Muscle of back (tissue), 11 donors: Measurements from ENCODE around the gene MGAT5B. TPM values are rescaled to one million over a fixed set of nuclear protein-coding genes. Genes with fewer than 3 reads are reported as not detected.
"Not testable (repeated sequence)": the region's sequence is repeated elsewhere in the genome, so short reads cannot be mapped to it uniquely, and the experiment has no call there.

Source experiments
- DNase-seq, 3 donors: peaks; one replicate each; pipeline versions ENCODE4 v3.0.0 to v3.0.0-alpha.2; 2013
- polyA plus RNA-seq, 10 donors: library from polyadenylated mRNA; unstranded; fragments of 120-200 nt; gene quantifications; one replicate each; pipeline ENCODE4 v1.2.1, GENCODE V29; 2013; ENCODE audit not compliant: insufficient read length in 10 of 10

MGAT5B gene
- polyA plus RNA-seq, 10 donors = 0.27 to 1.1 (median 0.70) TPM

DNA sequence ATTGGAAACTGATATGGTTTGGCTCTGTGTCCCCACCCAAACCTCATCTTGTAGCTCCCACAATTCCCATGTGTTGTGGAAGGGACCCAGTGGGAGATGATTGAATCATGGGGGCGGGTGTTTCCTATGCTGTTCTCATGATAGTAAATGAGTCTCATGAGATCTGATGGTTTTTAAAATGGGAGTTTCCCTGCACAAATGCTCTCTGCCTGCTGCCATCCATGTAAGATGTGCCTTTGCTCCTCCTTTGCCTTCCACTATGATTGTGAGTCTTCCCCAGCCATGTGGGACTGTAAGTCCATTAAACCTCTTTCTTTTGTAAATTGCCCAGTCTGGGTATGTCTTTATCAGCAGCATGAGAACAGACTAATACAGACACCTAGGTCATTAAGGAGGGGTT lies 109.8 kb downstream of the MGAT5B start:
- not testable (repeated sequence) for DNase-seq

DNA sequence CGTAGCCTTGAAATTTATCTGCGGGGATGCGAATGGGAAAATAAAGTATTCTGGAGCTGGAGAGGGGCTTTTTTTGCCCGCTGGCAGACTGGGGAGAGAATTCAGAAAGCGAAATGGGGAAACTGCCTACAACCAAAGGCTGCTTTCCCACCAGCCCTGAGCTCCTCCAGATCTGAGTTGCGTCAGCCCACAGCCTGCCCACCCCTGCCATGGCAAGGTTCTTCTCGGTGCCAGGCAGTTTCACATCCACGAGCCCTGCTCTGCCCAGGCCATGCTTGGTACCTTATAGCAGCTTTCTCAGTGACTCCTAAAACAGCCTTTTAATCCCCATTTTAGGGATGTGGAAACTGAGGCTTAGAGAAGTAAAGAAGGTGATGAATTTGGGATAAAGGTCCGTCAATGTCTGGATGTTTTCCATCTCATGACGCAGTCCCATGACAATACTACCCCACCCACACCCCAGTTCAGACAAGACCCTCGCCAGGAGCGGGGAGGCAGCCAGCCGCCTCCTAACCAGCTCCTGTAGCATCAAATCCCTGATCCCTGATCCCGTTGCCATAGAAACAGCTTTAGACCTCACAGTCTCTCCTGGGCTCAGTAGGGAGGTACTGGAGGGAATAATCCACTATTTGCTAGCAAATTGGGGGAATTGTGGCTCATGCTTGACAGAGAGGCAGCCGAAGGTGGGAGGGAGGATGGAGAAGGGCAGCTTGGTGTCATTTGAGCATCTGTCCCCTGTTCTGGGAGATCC lies 113.5 kb downstream of the MGAT5B start:
- no peak for DNase-seq

DNA sequence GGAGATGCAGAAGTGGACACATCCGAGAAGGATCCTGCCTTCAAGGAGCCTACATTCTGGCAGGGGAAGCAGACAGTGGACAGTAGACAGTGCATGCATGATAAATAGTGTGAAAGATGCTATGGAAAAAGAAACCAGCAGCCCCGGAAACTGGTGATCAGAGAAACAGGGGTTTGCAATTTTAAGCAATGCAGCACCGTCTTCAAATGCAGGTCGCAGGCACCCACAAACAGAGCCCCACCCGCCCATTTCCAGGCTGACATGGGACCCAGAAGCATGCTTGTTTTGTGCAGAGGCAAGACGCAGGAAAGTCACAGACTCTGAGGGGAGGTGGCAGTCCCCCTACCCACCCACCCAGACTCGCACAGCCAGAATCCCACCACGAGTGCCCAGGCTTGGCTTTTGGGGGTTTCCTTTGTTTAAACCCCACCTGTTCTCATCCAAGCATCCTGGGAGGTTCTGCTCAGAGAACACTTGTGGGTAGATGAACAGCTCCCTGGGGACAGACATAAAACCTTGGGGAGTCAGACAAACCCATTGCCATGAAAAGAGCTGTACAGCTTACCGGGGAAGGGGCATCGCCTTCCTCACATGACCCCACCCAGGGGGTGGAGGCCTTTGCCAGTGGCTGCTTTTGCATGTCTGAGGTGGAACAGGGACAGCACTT lies 114.3 kb downstream of the MGAT5B start:
- no peak for DNase-seq

DNA sequence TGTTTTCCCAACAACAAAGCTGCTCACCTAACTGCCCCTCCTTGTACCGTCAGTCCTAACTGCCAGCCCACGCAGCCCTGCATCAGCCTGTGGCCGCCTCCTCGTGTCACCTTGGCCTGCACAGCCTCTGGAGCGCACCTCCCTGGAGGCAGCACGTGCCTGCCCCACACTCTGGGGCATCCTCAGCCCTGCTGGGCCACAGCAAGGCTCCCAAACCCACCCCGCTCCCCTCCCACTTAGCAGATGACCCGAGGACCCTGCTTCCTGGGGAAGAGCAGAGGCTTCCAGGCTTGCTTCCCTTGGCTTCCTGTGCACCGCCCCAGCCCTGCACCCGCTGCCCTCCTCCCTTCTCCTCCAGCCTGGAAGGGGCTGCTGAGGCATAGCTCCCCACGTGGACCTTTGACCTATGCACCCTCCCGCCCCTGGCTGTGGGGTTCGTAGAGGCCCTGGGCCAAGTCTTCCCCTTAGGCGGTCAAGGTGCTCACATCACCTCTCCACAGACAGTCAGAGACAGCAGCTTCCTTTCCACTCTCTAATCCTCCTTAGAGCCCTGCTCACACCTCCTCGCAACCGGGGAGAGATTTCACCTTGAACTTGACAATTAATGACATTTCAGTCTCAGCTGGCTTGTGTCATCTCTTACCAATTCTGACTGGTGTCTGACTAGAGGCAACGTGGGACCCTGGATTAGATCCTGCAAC lies 115.0 kb downstream of the MGAT5B start:
- no peak for DNase-seq

DNA sequence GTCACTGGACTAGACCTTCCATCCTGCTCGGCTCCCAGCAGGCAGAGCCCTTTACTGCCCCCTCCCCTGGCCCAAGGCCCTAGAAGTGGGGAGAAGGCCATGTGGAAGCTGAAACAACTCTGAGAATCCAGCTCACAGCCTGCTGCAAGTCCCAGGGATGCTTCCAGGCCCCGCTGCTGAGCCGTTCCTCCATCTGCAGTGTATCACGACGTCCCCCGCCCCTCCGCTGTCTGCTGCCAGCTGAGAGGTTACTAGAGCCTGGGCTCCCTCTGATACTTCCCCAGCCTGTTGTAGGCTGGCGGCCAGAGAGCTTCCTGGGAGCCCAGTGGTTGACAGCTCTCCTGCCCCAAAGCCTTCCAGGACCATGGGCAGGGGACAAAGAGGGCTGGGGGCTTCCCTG lies 118.2 kb downstream of the MGAT5B start:
- DNase-seq = peak in 1 of 3 donors; percentile 59

DNA sequence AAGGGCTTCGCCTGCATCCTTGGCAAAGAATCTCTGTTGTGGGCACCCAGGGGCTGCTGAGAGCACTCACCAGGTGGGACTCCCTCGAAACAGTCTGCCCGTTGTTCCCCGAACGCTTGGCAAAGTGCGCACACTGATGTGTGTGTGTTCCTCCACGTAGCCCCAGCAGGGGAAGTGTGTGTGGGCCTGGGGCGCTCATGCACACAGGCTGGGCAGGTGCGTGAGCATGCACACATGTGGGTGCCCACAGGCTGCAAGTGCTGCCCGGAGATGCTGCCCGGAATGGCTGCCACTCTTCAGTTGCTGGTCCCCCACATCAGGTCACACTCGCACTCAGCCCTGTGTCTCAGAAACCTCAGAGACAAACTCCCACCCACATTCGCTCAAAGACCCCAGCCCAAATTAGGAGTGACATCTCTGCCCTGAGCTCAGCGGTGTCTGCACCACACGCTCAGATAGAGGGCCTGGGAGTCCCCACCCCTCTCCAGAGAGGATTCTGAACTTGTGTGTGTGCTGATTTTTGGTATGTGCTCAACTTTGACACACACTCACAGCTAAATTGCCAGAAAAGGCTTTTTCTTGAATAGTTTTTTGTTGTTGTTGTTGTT lies 119.4 kb downstream of the MGAT5B start:
- no peak for DNase-seq

DNA sequence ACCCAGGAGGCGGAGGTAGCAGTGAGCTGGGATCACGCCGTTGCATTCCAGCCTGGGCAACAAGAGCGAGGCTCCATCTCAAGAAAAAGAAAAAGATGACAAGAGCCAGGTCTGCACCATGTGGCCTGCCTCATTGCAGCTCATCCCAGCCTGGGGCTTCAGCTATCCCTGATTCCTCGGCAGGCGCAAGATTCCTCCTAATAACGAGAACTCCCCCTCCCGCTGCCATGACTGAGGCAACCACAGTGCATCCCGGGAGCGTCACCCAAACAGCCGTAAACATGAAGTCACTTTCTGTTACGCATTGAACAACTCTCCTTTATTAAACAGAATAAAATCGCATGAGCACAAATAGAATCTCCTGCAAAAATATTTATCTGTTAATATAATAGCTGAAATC lies 120.6 kb downstream of the MGAT5B start:
- DNase-seq = no peak

DNA sequence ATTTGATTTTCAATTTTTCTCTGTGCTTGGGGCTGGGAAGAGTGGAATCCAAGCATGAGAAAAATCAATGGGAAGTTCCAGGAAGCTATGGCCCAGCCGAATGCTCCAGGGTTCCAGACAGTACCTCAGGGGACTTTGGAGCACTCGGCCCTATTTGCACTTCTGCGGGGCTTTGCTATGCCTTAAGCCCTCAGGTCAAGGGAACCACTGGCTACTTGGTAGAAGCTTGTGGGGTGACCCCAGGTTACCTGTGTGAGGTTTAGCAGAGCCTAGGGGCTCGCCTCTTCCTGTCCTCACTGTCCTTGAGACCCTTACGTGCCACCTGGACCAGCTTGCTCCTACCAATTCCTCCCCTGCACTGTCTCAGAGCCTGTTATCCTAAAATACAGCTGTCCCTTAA lies 121.3 kb downstream of the MGAT5B start:
- DNase-seq = no peak

DNA sequence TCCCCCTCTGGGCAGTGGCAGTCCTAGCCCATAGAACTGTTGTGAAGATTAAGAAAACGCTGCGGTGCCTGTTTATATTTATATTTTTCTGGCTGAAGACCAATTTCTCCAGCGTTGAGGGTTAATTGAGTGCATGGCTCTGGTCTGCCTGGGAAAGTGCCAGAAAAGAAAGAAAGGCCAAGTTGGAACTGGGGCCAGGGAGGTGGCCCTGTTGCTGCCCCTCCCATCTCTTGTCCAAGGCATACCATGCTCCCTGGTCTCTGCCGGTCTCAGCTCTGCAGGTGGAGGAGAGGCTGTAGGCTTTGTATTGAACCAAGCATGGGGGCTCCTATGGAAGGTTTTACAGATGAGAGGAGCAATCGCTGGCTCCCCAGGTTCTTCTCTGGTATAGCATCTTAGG lies 124.7 kb downstream of the MGAT5B start:
- DNase-seq = no peak

DNA sequence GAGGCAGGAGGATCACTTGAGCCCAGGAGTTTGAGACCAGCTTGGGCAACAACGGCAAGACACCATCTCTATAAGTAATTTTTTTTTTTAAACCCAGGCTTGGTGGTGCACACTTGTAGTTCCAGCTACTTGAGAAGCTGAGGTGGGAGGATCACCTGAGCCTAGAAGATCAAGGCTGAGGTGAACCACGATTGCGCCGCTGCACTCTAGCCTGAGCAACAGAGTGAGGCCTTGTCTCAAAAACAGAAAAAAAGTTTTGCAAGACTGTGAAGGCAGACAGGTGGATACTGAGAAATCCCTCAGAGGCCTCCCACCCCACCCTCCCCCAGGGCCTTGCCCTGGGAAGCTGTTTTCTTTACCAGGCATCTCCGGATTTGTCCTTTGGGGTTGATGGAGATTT lies 125.4 kb downstream of the MGAT5B start:
- no peak for DNase-seq

DNA sequence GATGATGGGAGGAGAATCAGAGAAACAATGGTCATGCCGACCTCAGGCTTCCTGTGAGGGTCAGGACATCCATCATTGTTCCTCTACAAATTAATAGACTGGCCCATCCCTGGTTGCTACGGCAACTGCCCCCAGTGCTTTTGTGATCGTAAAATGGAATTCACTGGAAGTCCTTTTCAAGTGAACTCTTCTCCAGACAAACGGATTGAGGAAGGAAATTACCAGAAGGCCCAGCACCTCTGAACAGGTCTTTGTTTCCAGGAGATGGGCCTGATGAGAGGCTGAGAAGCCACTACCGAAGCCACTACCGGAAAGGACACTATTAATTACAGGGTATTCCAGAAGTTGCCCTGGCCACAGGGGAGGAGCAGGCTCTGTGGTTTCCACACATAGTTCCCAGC lies 126.0 kb downstream of the MGAT5B start:
- no peak for DNase-seq

DNA sequence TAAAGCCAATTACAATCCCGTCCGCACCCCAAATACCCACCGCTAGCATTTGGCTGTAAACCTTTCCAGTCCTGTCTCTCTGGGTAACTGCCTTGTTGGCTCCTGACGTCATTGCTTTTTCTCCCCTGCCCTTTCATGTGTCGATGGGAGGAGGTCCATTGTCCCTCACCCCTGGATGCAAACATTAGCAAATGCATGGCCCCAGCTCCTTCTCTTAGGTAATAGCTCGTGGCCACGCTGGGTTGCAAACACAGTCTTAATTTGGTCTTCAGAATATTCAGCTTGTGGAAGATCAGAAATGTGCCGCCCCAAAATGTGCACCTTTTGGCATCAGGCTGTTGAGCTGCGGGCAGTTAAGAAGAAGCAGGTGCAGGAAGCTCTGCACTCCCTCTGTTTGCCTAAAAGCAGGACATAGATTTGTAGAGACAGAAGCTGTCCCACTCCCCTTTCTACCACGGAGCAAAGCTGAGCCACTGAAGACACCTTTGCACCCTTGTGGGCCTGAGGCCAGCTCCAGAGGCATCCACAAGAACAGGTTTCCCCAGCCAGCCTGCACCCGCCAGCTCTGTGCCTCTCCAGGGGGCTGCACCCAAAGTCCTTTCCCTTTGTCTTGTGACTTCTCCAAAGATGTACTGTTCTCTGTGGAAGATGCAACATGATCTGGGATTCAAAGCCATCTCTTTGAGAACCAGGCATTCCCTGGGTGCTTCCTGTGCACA lies 127.3 kb downstream of the MGAT5B start:
- DNase-seq = no peak

DNA sequence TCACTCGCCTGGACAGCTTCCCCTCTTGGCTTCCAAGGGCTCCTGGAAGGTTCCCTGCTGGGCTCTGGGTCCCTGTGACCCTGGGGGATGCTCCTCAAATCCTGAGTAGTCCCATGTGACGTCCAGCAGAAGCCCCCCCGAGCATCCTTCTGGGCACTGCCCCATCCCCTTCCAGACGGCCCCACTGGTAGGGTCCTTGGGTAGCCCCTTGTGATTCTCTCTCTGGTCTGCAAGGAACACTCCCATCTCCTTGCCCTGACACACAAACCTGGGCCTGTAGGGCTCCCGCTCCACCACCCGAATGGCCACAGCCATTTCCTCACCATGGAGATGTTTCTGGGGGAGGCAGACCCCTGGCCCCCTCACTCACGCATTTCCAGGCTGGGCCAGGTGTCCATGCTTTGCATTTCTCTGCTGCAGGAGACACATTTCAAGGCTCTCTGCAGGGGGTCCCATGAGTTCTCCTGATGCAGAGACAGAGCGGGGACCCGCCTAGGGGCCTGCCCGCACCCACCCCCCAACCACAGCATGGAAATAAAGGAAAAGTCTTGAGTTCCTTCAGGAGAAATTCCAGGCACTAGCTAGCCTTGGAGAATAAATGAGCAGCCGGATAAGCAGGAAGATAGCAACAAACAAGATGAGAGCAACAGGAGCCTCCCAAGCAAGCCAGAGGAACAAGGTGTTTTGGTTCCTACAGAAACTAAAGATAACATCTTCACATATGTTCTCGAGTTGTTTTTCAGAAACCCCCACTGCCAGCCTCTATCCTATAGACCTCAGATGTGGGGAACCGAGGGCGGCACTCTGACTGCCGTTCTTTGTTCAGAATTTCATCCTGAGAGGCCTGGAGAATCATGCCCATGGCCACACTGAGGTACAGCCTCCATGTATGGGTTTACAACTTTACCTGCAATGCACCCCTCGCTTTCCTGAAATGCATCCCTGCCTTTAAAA lies 128.8 kb downstream of the MGAT5B start:
- DNase-seq = no peak

DNA sequence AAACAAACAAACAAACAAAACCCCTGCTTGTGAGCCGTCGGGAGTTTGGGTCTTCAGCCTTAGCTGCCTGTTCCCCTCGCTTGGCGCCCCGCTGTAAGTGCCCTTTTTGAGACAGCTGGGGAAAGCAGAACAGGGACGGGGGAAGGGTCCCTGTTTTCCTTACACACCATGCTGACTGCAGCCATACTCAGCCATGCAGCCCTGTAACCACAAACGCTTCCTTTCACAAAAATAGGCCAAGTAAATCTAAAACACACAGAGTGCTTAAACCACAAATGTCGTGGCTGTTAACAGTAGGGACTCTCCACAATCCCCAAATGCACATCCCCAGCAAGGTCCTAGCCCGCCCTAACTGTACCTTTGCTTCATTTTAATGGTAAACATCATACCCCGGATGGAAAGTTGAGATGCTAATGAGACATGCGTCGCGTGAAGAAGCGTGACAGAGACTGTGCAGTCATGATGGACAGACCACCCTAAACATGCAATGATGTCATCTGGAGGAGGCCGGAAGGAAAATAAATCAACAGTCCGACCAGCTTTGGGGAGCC lies 129.9 kb downstream of the MGAT5B start:
- no peak for DNase-seq

DNA sequence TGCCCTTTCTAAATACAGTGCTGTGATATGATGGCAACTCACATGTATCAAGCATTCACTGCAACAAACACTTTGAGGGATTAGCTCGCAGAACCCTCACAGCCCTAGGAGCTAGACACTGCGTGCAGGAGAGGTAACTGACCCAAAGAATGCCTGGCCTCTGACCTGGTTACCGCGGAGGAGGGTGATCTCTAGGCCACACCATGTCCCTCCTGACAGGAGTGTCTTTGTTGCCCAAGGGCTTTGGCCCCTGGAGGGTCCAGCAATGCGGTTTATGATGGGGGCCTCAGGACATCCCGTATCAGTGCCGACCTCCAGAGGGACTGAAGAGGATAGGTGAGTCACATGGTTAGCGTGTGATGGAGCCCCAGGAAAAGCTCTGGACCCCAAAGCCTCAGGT lies 130.6 kb downstream of the MGAT5B start:
- no peak for DNase-seq

Other genes starting within 250 kb of the MGAT5B start
- gene ST6GALNAC1, start 224.6 kb upstream of the MGAT5B start, polyA plus RNA-seq = 1 to 10 TPM in 4 of 10 donors, under 1 TPM in 6; 0.25 to 1.3 (median 0.60) TPM
- gene MXRA7, start 157.4 kb upstream of the MGAT5B start, polyA plus RNA-seq = 100 to 1,000 TPM; 124 to 181 (median 140) TPM
- gene JMJD6, start 141.8 kb upstream of the MGAT5B start, polyA plus RNA-seq = 10 to 100 TPM; 19.8 to 24.2 (median 21.3) TPM
- gene METTL23, start 141.6 kb upstream of the MGAT5B start, polyA plus RNA-seq = 10 to 100 TPM; 20.6 to 26.1 (median 21.3) TPM
- gene SRSF2, start 131.1 kb upstream of the MGAT5B start, polyA plus RNA-seq = 100 to 1,000 TPM; 177 to 286 (median 221) TPM
- 10 to 100 TPM; 29.0 to 48.4 (median 35.9) TPM for gene MFSD11, start 130.3 kb upstream of the MGAT5B start, polyA plus RNA-seq